Measurements from ENCODE around the gene OASL.
A peak's percentile ranks its signal among the peaks of the same experiment; 100 is the strongest.

The OASL gene

GRCh38 chr12:121038861-121039668, at the start of gene OASL:
OASL (minus strand) TSS chr12:121039246; CDS start chr12:121038971, 275 bp downstream.
- Histone ChIP-seq H3K36me3 (ENCODE audit: control insufficient read depth, insufficient read depth, low read length) (no peaks in the 10 kb centered on the region), H3K4me3 (replicated peaks; ENCODE audit: low read depth, low read length) (peak within 1 kb of the TSS; percentile 75), H3K27me3 (replicated peaks; ENCODE audit: control insufficient read depth, insufficient read depth, low read length) (no peaks in the 10 kb centered on the region)
- TF ChIP-seq, protein P1, sequence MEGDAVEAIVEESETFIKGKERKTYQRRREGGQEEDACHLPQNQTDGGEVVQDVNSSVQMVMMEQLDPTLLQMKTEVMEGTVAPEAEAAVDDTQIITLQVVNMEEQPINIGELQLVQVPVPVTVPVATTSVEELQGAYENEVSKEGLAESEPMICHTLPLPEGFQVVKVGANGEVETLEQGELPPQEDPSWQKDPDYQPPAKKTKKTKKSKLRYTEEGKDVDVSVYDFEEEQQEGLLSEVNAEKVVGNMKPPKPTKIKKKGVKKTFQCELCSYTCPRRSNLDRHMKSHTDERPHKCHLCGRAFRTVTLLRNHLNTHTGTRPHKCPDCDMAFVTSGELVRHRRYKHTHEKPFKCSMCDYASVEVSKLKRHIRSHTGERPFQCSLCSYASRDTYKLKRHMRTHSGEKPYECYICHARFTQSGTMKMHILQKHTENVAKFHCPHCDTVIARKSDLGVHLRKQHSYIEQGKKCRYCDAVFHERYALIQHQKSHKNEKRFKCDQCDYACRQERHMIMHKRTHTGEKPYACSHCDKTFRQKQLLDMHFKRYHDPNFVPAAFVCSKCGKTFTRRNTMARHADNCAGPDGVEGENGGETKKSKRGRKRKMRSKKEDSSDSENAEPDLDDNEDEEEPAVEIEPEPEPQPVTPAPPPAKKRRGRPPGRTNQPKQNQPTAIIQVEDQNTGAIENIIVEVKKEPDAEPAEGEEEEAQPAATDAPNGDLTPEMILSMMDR (IDR thresholded peaks at IDR 0.05; ENCODE audit: insufficient read depth, low read length, poor library complexity, severe bottlenecking) = no peak
- DNase-seq (ENCODE audit: extremely low read depth, insufficient read length) = peak; percentile 71

GRCh38 chr12:121088195-121088585, 49.1 kb upstream of the OASL start:
- no peaks in the 10 kb centered on the region for H3K27me3 ChIP-seq (replicated peaks; ENCODE audit: control insufficient read depth, insufficient read depth, low read length)

DNA sequence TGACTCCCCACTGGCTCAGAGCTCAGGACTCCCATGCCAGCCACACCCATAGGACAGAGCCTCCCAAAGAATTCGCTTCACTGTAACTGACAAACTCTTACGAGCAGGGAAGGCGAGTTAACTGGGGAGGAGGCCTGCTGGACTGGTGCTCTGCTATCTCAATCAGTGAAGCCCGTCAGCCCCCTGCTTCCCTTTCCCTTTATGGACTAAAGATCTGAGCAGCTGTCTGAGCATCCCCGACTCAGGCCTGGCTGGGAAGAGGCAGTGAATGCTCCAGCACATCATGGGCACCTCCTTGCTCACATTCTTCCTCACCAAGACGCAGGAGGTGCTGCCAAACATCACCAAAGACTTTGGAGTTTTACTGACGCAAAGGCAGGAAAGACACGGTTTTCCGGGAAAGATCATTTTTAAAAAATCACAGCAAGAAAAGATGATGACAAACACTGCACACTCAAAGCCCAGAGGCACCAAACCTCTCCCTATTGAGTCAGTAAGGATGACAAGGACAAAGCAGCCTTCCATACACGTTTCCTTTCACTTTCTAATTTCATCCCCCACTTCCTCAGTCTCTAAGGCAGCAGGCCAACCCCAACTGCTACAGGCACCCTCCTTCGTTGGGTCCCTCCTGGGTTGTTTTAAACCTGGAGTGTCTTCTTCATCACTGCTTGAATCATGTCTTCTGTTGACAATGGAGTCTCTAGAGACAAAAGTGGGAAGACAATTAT, 48.6 kb upstream of the OASL start:
- no peaks in the 10 kb centered on the region for H3K27me3 ChIP-seq (replicated peaks; ENCODE audit: control insufficient read depth, insufficient read depth, low read length)
- no peak overlapping the region for H3K4me3 ChIP-seq (replicated peaks; ENCODE audit: low read depth, low read length)
- H3K36me3 ChIP-seq (ENCODE audit: control insufficient read depth, insufficient read depth, low read length) = no peaks in the 10 kb centered on the region
- TF ChIP-seq, protein P1 (IDR thresholded peaks at IDR 0.05; ENCODE audit: insufficient read depth, low read length, poor library complexity, severe bottlenecking) = no peak
- no peak for DNase-seq (ENCODE audit: extremely low read depth, insufficient read length)

More at GRCh38 chr12:121088195-121088585, 49.1 kb upstream of the OASL start:
- DNase-seq (ENCODE audit: extremely low read depth, insufficient read length) = no peak
- TF ChIP-seq, protein P1 (IDR thresholded peaks at IDR 0.05; ENCODE audit: insufficient read depth, low read length, poor library complexity, severe bottlenecking) = no peak
- Histone ChIP-seq H3K4me3 (replicated peaks; ENCODE audit: low read depth, low read length) (no peak overlapping the region), H3K36me3 (ENCODE audit: control insufficient read depth, insufficient read depth, low read length) (no peaks in the 10 kb centered on the region)

GRCh38 chr12:121086781-121087295, 47.8 kb upstream of the OASL start:
- no peak for DNase-seq (ENCODE audit: extremely low read depth, insufficient read length)
- TF ChIP-seq, protein P1 (IDR thresholded peaks at IDR 0.05; ENCODE audit: insufficient read depth, low read length, poor library complexity, severe bottlenecking) = no peak
- H3K27me3 ChIP-seq (replicated peaks; ENCODE audit: control insufficient read depth, insufficient read depth, low read length) = no peaks in the 10 kb centered on the region
- no peak overlapping the region for H3K4me3 ChIP-seq (replicated peaks; ENCODE audit: low read depth, low read length)
- no peaks in the 10 kb centered on the region for H3K36me3 ChIP-seq (ENCODE audit: control insufficient read depth, insufficient read depth, low read length)

DNA sequence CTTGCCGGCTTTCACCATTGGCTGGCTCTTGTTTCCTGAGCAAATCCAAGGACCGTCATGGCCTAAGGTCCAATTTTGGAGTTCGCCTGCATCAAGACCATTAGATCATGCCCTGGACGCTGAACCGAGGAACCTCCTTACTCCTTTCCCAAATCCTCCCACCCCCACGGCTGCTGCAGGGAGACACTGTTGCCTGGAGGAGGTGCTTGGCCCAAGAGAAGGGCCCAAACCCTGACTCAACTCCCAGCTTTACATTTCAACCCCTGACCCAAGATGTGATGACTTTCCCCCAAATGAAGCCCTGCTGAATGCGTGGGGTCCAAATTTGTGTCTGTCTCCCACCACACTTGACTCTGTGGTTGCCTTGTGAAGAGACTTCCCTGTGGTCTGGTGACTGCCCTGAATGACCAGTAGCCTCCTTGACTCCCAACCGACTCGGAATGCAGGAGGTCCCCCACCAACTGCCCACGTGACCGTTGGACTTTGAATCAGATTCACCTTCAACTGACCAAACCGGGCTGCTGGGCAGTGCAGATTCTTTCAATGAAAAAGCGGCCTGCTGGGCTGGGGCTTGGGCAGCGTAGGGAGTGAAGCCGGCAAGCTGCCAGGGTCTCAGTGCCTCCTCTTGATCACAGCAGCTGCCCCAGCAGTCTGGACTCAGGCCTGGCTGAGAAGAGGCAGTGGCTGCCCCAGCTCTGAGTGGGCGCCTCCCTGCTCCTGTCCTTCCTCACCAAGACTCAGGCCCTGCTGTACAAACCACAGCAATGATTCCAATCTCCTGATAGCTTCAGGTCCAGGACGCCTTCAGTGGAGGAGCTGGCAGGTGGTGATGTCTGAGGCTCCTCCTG, 46.7 kb upstream of the OASL start:
- Histone ChIP-seq H3K36me3 (ENCODE audit: control insufficient read depth, insufficient read depth, low read length) (no peaks in the 10 kb centered on the region), H3K4me3 (replicated peaks; ENCODE audit: low read depth, low read length) (no peak overlapping the region), H3K27me3 (replicated peaks; ENCODE audit: control insufficient read depth, insufficient read depth, low read length) (no peaks in the 10 kb centered on the region)
- TF ChIP-seq, protein P1 (IDR thresholded peaks at IDR 0.05; ENCODE audit: insufficient read depth, low read length, poor library complexity, severe bottlenecking) = no peak
- no peak for DNase-seq (ENCODE audit: extremely low read depth, insufficient read length)

Data from GM06990 (cell line).